Stimulated activated CD8-positive, alpha-beta memory T cell treated with anti-CD3 and anti-CD28 coated beads, Interleukin-7, amount 100 ng/mL, for 48 hours (primary cell): Measurements from ENCODE around the gene SRRM5.
"Not testable (repeated sequence)": the region's sequence is repeated elsewhere in the genome, so short reads cannot be mapped to it uniquely, and the experiment has no call there.

Source experiments
- DNase-seq, 2 donors: peaks; one replicate each; pipeline ENCODE4 v3.0.0-alpha.2; 2020; ENCODE audit warnings: low read depth in 1 of 2; ENCODE audit errors: extremely low read depth in 1 of 2

SRRM5 gene

GRCh38 chr19:43635561-43635940, 23.7 kb downstream of the SRRM5 start:
- not testable (repeated sequence) for DNase-seq

GRCh38 chr19:43636121-43636683, 24.3 kb downstream of the SRRM5 start:
- DNase-seq = no peak

- no peak for DNase-seq
Measured at GRCh38 chr19:43638214-43638994, 26.5 kb downstream of the SRRM5 start.

- no peak for DNase-seq
Measured at GRCh38 chr19:43638995-43639518, 27.2 kb downstream of the SRRM5 start.

- no peak for DNase-seq
Measured at GRCh38 chr19:43639519-43640423, 27.9 kb downstream of the SRRM5 start, which contains the start of gene CADM4. CADM4 (minus strand) TSS chr19:43639850; CDS start chr19:43639790, 60 bp downstream.

GRCh38 chr19:43640424-43640757, 28.5 kb downstream of the SRRM5 start:
- DNase-seq = no peak

GRCh38 chr19:43641333-43641732, 29.4 kb downstream of the SRRM5 start:
- DNase-seq = no peak

- DNase-seq = no peak
Measured at GRCh38 chr19:43642531-43642930, 30.6 kb downstream of the SRRM5 start.

- DNase-seq = no peak
Measured at GRCh38 chr19:43643326-43643725, 31.4 kb downstream of the SRRM5 start.

GRCh38 chr19:43644181-43644580, 32.3 kb downstream of the SRRM5 start:
- no peak for DNase-seq

GRCh38 chr19:43648633-43649032, 36.7 kb downstream of the SRRM5 start:
- DNase-seq = no peak

- no peak for DNase-seq
Measured at GRCh38 chr19:43649514-43649913, 37.6 kb downstream of the SRRM5 start.

- DNase-seq = not testable (repeated sequence)
Measured at GRCh38 chr19:43650276-43650675, 38.4 kb downstream of the SRRM5 start.

GRCh38 chr19:43651758-43652545, 40.1 kb downstream of the SRRM5 start:
- DNase-seq = no peak

- DNase-seq = no peak
Measured at GRCh38 chr19:43652546-43652874, 40.6 kb downstream of the SRRM5 start.

- DNase-seq = no peak
Measured at GRCh38 chr19:43656436-43656835, 44.5 kb downstream of the SRRM5 start.

GRCh38 chr19:43658001-43658400, 46.1 kb downstream of the SRRM5 start:
- no peak for DNase-seq

GRCh38 chr19:43658494-43658893, 46.6 kb downstream of the SRRM5 start:
- no peak for DNase-seq

GRCh38 chr19:43660301-43660970, 48.5 kb downstream of the SRRM5 start:
- no peak for DNase-seq

GRCh38 chr19:43660971-43661360, 49.1 kb downstream of the SRRM5 start:
- DNase-seq = no peak
